K562 (cell line): Measurements from ENCODE around the gene TM4SF4. TPM values are rescaled to one million over a fixed set of nuclear protein-coding genes. Genes with fewer than 3 reads are reported as not detected.

Experiments used
- ATAC-seq: fragments of 200-7000 bp; cut with Tn5 transposase; 3 replicates; pipeline ENCODE4 v1.9.1; 2020; ENCODE audit warnings: moderate library complexity
- BruUV-seq: library from RNA; stranded (reverse); fragments of 400-500 nt; replicated peaks from 2 replicates; lab custom pipeline; 2021; lab: Mats Ljungman, UMichigan
- CTCF ChIA-PET: fragments of 300-600 bp; formaldehyde crosslinking; extraction: SDS; loops from one replicate; lab custom pipeline; 2021; ENCODE audit warnings: low intra/inter-chr PET ratio; lab: Yijun Ruan, JAX
- POLR2A ChIA-PET: fragments of 300-600, 350-650 bp; sonication (Branson Sonifier 250); formaldehyde crosslinking; extraction: SDS; loops from one replicate; lab custom pipeline; 2021; ENCODE audit warnings: antibody characterized with exemption, inconsistent platforms; lab: Yijun Ruan, JAX
- DNase-seq, 4 experiments: peaks; one replicate each; pipeline versions ENCODE4 v3.0.0 to v3.0.0-alpha.2; 2011 to 2018; ENCODE audit warnings: low spot score in 3 of 4, mixed read lengths in 3 of 4; ENCODE audit errors: extremely low read depth in 1 of 4
- FAIRE-seq: peaks from 2 replicates; lab custom pipeline; 2011; peaks lifted over from hg19 to GRCh38; lab: Jason Lieb, UNC
- H2AFZ ChIP-seq: 2 replicates; pipeline ENCODE4 v1.6.0; 2011; ENCODE audit warnings: low read depth, low read length, control low read depth, inconsistent platforms
- H3K27ac ChIP-seq: fragments of 200-600 bp; 3 replicates; pipeline ENCODE4 v1.8.0; 2011; ENCODE audit warnings: low read depth, mild to moderate bottlenecking, control low read depth, inconsistent platforms, low read length, moderate library complexity, mixed read lengths; ENCODE audit errors: extremely low read depth
- H3K27me3 ChIP-seq, 2 experiments: fragments of 300-600 bp in 1 of 2; 2 replicates in 1 of 2; 3 replicates in 1 of 2; pipeline versions ENCODE4 v1.6.0 to v1.8.0; 2011; ENCODE audit warnings: inconsistent platforms in 2 of 2, low read length in 2 of 2, mild to moderate bottlenecking in 1 of 2, mixed read lengths in 1 of 2, moderate library complexity in 1 of 2; ENCODE audit not compliant: control insufficient read depth in 2 of 2, insufficient read depth in 2 of 2
- H3K36me3 ChIP-seq: fragments of 300-600 bp; 3 replicates; pipeline ENCODE4 v1.8.0; 2011; ENCODE audit warnings: mild to moderate bottlenecking, low read length, inconsistent platforms; ENCODE audit not compliant: control insufficient read depth, insufficient read depth
- H3K4me1 ChIP-seq, 2 experiments: fragments of 200-600 bp in 1 of 2; replicated peaks in 1 of 2; 2 replicates in 1 of 2; 3 replicates in 1 of 2; pipeline versions ENCODE4 v1.5.1 to v1.8.0; 2011; ENCODE audit warnings: inconsistent platforms in 2 of 2, low read length in 2 of 2, mild to moderate bottlenecking in 1 of 2, mixed read lengths in 1 of 2, moderate library complexity in 1 of 2; ENCODE audit not compliant: control insufficient read depth in 2 of 2, insufficient read depth in 2 of 2
- H3K4me2 ChIP-seq: 2 replicates; pipeline ENCODE4 v1.6.1; 2011; ENCODE audit warnings: low read length, control low read depth, inconsistent platforms, mixed read lengths; ENCODE audit not compliant: insufficient read depth
- H3K4me3 ChIP-seq: fragments of 200-600 bp; sonication (generic), shearing (Covaris generic); 2 replicates; pipeline ENCODE4 v1.5.1; 2016; ENCODE audit warnings: control low read depth, inconsistent platforms
- H3K79me2 ChIP-seq: fragments of 200-600 bp; 3 replicates; pipeline ENCODE4 v1.8.0; 2011; ENCODE audit warnings: low read length, inconsistent platforms; ENCODE audit not compliant: control insufficient read depth, insufficient read depth
- H3K9ac ChIP-seq, 2 experiments: 2 replicates each; pipeline versions ENCODE4 v1.6.0 to v1.6.1; 2011; ENCODE audit warnings: low read depth in 2 of 2, low read length in 2 of 2, control low read depth in 1 of 2, inconsistent platforms in 1 of 2, mild to moderate bottlenecking in 1 of 2, mixed read lengths in 1 of 2; ENCODE audit not compliant: insufficient read depth in 1 of 2
- H3K9me1 ChIP-seq: one replicate; pipeline ENCODE4 v1.6.0; 2011; ENCODE audit warnings: inconsistent platforms, mild to moderate bottlenecking, low read length, moderate library complexity; ENCODE audit not compliant: control insufficient read depth, insufficient read depth
- H3K9me3 ChIP-seq: replicated peaks from 2 replicates; pipeline ENCODE4 v1.5.1; 2011; ENCODE audit warnings: low read depth, low read length, inconsistent platforms; ENCODE audit not compliant: control insufficient read depth, insufficient read depth
- H4K20me1 ChIP-seq: replicated peaks from 2 replicates; pipeline ENCODE4 v1.6.1; 2011; ENCODE audit warnings: low read length, inconsistent platforms, mixed read lengths; ENCODE audit not compliant: control insufficient read depth, insufficient read depth
- CREB3L1 ChIP-seq: fragments of 450-650 bp; IDR thresholded peaks from 2 replicates; pipeline ENCODE4 v1.6.1; 2014; ENCODE audit warnings: low read depth, mild to moderate bottlenecking, moderate library complexity, borderline replicate concordance
- ZBTB2 ChIP-seq: fragments of 450-650 bp; IDR thresholded peaks from 2 replicates; pipeline ENCODE4 v1.6.1; 2016; ENCODE audit warnings: antibody characterized with exemption
- ZNF263 ChIP-seq: sonication (generic); formaldehyde crosslinking; IDR thresholded peaks from 2 replicates; pipeline ENCODE4 v1.8.0; 2022; ENCODE audit warnings: mild to moderate bottlenecking, missing genetic modification reagents, borderline replicate concordance
- ZNF717 ChIP-seq: fragments of 250-450 bp; sonication (Bioruptor Pico); IDR thresholded peaks from 2 replicates; pipeline ENCODE4 v1.5.0; 2021
- WGBS: fragments of 100-300 bp; shearing (Covaris generic); methylation state at CpG from one replicate; pipeline ENCODE4 v1.1.6; 2016; ENCODE audit warnings: low coverage, mixed read lengths; ENCODE audit not compliant: insufficient coverage; ENCODE audit errors: missing lambda C conversion rate; 5-methylcytosine and 5-hydroxymethylcytosine counted together
- in situ Hi-C: fragments of 300-500 bp; cut with MboI; formaldehyde crosslinking; loops from 4 replicates; pipeline ENCODE4 v1.15.0; 2018; ENCODE audit warnings: inconsistent platforms, mixed read lengths
- intact Hi-C: fragments of 100-400 bp; cut with micrococcal nuclease; formaldehyde crosslinking; loops from 2 replicates; pipeline ENCODE4 v1.14.2; 2022
- polyA plus RNA-seq, 8 experiments: library from polyadenylated mRNA; depleted of rRNA in 4 of 8; stranded (reverse) in 5 of 8; unstranded in 3 of 8; fragments of >200 nt; fragmentation: Nextera tagmentation in 2 of 8; fragmentation: Illumina TruSeq in 1 of 8; extraction: Ambion mirVana in 2 of 8; extraction: Trizol in 1 of 8; gene quantifications; 2 replicates each; pipeline versions ENCODE4 v1.2.1 to v1.2.3, GENCODE V29; 2011 to 2014; ENCODE audit warnings: inconsistent platforms in 1 of 8, missing spikeins in 1 of 8
- total RNA-seq, 7 experiments: library from RNA; depleted of rRNA in 6 of 7; stranded (reverse); fragments of >200 nt in 6 of 7; fragmentation: Illumina TruSeq in 2 of 7; extraction: Trizol in 2 of 7; gene quantifications; 2 replicates each; pipeline versions ENCODE4 v1.2.1 to v1.2.3, GENCODE V29; 2011 to 2021; ENCODE audit warnings: low replicate concordance in 1 of 7
- TF ChIP-seq, protein P1 (sequence below): sonication (generic); formaldehyde crosslinking; IDR thresholded peaks from 2 replicates; pipeline ENCODE4 v1.8.1; 2023; ENCODE audit warnings: mild to moderate bottlenecking, missing genetic modification reagents
- TF ChIP-seq, protein P2 (sequence below), 2 experiments: fragments of 200-800 bp in 1 of 2; sonication (Bioruptor generic) in 1 of 2; sonication (generic) in 1 of 2; formaldehyde crosslinking in 1 of 2; IDR thresholded peaks in 1 of 2; conservative IDR thresholded peaks in 1 of 2; 2 replicates each; pipeline versions ENCODE4 v1.5.0 to v1.6.1; 2016 to 2020; ENCODE audit warnings: missing compliant biosample characterization in 1 of 2, missing genetic modification characterization in 1 of 2, missing genetic modification reagents in 1 of 2

The TM4SF4 gene
- total and polyA plus RNA-seq, 9 of the 15 experiments (the other 6 are each of a cell fraction or from before 2014, with no cell fraction given) = 0.31 TPM; not detected in 8

DNA sequence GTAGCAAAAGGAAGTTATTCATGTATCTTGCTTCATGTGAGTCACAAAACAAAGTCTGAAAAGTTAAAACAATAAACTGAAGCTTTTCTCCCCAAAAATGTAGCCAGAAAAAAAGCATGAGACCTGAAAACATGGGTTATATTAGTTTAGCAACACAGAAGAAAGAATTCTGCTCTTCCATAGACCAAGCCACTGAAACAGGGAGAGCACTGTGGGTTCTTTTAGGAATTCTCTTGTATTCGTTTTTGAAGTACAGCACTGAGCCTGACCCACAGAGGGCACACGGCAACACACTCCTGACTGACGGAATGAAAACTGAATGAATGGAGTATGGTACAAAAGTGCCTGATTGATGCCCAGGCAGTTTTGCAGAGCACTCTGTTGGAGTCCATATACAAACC, 66.6 kb downstream of the TM4SF4 start:
- no peak for FAIRE-seq
- no peak overlapping the region for H3K27ac ChIP-seq

More for the DNA sequence above, 66.6 kb downstream of the TM4SF4 start:
- ChIA-PET POLR2A (no interaction called here), CTCF (no interaction called here)
- Histone ChIP-seq H3K36me3 (no peaks in the 10 kb centered on the region), H3K4me3 (no peak overlapping the region), H4K20me1 (no peaks in the 10 kb centered on the region), H3K9me3 (no peaks in the 10 kb centered on the region), H3K27me3 (peaks cover 10 to 15% of the 10 kb centered on the region in 2 experiments; a peak in 4 of 5 replicates), H3K79me2 (no peaks in the 10 kb centered on the region), H3K4me2 (no peak overlapping the region), H3K9ac (no peak overlapping the region), H3K9me1 (no peaks in the 10 kb centered on the region), H3K4me1 (peaks cover 0 to 4% of the 10 kb centered on the region in 2 experiments; a peak in 2 of 5 replicates), H2AFZ (no peak overlapping the region)
- no peak for DNase-seq
- ATAC-seq = no peak
- WGBS = 0% methylated on average over 3 of the region's 3 CpGs
- TF ChIP-seq ZNF263 (no peak), CREB3L1 (no peak), ZBTB2 (no peak), ZNF717 (CRISPR knock-in tag) (no peak)
- TF ChIP-seq, protein P1, sequence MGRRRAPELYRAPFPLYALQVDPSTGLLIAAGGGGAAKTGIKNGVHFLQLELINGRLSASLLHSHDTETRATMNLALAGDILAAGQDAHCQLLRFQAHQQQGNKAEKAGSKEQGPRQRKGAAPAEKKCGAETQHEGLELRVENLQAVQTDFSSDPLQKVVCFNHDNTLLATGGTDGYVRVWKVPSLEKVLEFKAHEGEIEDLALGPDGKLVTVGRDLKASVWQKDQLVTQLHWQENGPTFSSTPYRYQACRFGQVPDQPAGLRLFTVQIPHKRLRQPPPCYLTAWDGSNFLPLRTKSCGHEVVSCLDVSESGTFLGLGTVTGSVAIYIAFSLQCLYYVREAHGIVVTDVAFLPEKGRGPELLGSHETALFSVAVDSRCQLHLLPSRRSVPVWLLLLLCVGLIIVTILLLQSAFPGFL = no peak
- TF ChIP-seq, protein P2, sequence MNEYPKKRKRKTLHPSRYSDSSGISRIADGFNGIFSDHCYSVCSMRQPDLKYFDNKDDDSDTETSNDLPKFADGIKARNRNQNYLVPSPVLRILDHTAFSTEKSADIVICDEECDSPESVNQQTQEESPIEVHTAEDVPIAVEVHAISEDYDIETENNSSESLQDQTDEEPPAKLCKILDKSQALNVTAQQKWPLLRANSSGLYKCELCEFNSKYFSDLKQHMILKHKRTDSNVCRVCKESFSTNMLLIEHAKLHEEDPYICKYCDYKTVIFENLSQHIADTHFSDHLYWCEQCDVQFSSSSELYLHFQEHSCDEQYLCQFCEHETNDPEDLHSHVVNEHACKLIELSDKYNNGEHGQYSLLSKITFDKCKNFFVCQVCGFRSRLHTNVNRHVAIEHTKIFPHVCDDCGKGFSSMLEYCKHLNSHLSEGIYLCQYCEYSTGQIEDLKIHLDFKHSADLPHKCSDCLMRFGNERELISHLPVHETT (CRISPR knock-in tag; conservative IDR thresholded peaks at IDR 0.05 in 1 of 2, IDR thresholded peaks at IDR 0.05 in 1 of 2) = no peak
- in situ Hi-C loops = no loop called here
- BruUV-seq = no TSS peak
- intact Hi-C loops = no loop called here
